Tibial artery (tissue), 4 donors: Measurements from ENCODE around the gene COL4A4.

ENCODE experiments used
- DNase-seq, 2 donors: peaks; one replicate each; pipeline ENCODE4 v3.0.0-alpha.2; 2019
- H3K27ac ChIP-seq, 2 donors: fragments of 200-600 bp; sonication (generic) in 1 of 2; 1 replicate in 1 of 2; 2 replicates in 1 of 2; pipeline ENCODE4 v1.5.1; 2018 to 2019; ENCODE audit warnings: mild to moderate bottlenecking in 1 of 2
- H3K27me3 ChIP-seq, 2 donors: fragments of 200-600 bp; sonication (generic) in 1 of 2; one replicate each; pipeline versions ENCODE4 v1.5.1 to v1.6.0; 2016 to 2019
- H3K36me3 ChIP-seq, 3 donors: fragments of 200-600 bp; sonication (generic) in 2 of 3; one replicate each; pipeline ENCODE4 v1.5.1; 2016 to 2019; ENCODE audit warnings: mild to moderate bottlenecking in 2 of 3
- H3K4me1 ChIP-seq, 4 donors: fragments of 200-600 bp; sonication (generic) in 2 of 4; 1 replicate in 3 of 4; 2 replicates in 1 of 4; pipeline ENCODE4 v1.5.1; 2016 to 2019
- H3K4me3 ChIP-seq, 2 donors: fragments of 200-600 bp; sonication (generic) in 1 of 2; 1 replicate in 1 of 2; 2 replicates in 1 of 2; pipeline ENCODE4 v1.5.1; 2018 to 2019; ENCODE audit warnings: mild to moderate bottlenecking in 2 of 2
- H3K9me3 ChIP-seq, 3 donors: fragments of 200-600 bp; sonication (generic) in 1 of 3; one replicate each; pipeline ENCODE4 v1.5.1; 2016 to 2019
- intact Hi-C: fragments of 100-400 bp; cut with DNase I; formaldehyde crosslinking; loops from one replicate; pipeline ENCODE4 v1.15.0; 2023; ENCODE audit warnings: low total_unique reads
- TF ChIP-seq, protein P1 (sequence below), 2 experiments: fragments of 200-600 bp in 1 of 2; fragments of 450-650 bp in 1 of 2; IDR thresholded peaks; one replicate each; pipeline ENCODE4 v1.5.1; 2017 to 2019; ENCODE audit warnings: antibody characterized with exemption in 2 of 2, mild to moderate bottlenecking in 1 of 2, moderate library complexity in 1 of 2

The COL4A4 gene

DNA sequence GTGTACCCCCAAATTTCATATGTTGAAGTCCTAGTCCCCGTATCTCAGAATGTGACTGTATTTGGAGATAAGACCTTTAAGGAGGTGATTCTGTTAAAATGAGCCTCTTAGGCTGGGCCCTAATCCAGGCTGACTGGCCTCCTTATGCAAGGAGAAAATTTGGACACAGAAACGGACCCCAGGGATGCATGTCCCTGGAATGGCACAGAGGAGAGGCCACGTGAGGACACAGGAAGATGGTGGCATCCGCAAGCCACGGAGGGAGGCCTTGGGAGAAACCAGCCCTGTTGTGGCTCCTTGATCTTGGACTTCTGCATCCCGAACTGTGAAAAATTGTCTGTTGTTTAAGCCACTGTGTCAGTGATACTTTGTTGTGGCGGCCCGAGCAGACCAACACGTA is 150.7 kb downstream of the COL4A4 start:
- Histone ChIP-seq H3K4me1 (no peaks in the 10 kb centered on the region), H3K4me3 (no peak overlapping the region), H3K36me3 (no peaks in the 10 kb centered on the region), H3K9me3 (no peaks in the 10 kb centered on the region), H3K27ac (no peak overlapping the region), H3K27me3 (no peaks in the 10 kb centered on the region)
- no peak for DNase-seq
- TF ChIP-seq, protein P1, sequence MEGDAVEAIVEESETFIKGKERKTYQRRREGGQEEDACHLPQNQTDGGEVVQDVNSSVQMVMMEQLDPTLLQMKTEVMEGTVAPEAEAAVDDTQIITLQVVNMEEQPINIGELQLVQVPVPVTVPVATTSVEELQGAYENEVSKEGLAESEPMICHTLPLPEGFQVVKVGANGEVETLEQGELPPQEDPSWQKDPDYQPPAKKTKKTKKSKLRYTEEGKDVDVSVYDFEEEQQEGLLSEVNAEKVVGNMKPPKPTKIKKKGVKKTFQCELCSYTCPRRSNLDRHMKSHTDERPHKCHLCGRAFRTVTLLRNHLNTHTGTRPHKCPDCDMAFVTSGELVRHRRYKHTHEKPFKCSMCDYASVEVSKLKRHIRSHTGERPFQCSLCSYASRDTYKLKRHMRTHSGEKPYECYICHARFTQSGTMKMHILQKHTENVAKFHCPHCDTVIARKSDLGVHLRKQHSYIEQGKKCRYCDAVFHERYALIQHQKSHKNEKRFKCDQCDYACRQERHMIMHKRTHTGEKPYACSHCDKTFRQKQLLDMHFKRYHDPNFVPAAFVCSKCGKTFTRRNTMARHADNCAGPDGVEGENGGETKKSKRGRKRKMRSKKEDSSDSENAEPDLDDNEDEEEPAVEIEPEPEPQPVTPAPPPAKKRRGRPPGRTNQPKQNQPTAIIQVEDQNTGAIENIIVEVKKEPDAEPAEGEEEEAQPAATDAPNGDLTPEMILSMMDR (IDR thresholded peaks at IDR 0.05) = no peak
- intact Hi-C loops = no loop called here

DNA sequence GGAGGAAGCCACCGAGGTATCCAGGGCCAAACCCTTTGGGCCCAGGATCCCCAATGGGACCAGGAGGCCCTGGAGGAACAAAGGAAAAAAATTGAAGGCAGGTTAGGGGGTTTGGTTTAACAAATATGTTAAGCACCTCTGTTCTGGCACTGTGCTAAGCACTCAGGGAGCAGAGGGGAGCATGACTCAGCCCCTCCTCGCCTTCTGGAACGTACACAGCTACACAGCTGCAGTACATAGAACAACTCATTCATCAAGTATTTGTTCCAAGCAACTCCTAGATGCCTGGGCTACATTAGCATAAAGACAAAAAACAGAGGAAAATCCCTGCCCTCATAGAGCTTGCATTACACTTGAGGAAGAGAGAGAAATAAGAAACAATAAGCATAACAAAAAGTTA is 153.6 kb downstream of the COL4A4 start:
- TF ChIP-seq, protein P1 (IDR thresholded peaks at IDR 0.05) = no peak
- no peaks in the 10 kb centered on the region for H3K4me1 ChIP-seq
- H3K4me3 ChIP-seq = no peak overlapping the region
- no peaks in the 10 kb centered on the region for H3K27me3 ChIP-seq
- H3K27ac ChIP-seq = no peak overlapping the region
- H3K9me3 ChIP-seq = no peaks in the 10 kb centered on the region
- no peak for DNase-seq
- H3K36me3 ChIP-seq = no peaks in the 10 kb centered on the region
- intact Hi-C loops = no loop called here

GRCh38 chr2:227007940-227008339 is 156.1 kb downstream of the COL4A4 start:
- DNase-seq = no peak
- Histone ChIP-seq H3K27ac (no peak overlapping the region), H3K4me1 (no peaks in the 10 kb centered on the region), H3K27me3 (no peaks in the 10 kb centered on the region), H3K36me3 (no peaks in the 10 kb centered on the region), H3K9me3 (no peaks in the 10 kb centered on the region), H3K4me3 (no peak overlapping the region)
- intact Hi-C loops = no loop called here
- TF ChIP-seq, protein P1 (IDR thresholded peaks at IDR 0.05) = no peak

DNA sequence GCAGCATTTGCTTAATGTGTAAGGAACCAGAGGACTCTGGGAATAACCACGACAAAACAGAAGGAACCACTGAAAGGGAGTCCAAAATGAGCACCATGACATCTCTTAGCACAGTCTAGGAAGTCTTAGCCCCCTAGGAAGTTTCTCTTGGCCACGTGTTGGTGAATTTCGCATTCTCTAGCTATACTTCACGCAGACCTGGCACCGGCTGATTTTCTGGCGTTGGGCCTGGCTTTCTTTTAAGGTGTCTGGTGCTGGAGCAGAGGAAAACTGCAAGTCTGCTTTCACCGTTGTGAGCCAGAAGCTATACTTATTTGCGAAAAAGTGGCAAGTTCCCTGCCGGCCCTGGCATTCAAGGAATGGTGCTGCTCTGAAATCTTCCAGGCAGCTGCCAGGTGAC is 156.9 kb downstream of the COL4A4 start:
- DNase-seq = no peak
- H3K27ac ChIP-seq = no peak overlapping the region
- H3K36me3 ChIP-seq = no peaks in the 10 kb centered on the region
- TF ChIP-seq, protein P1 (IDR thresholded peaks at IDR 0.05) = no peak
- H3K4me1 ChIP-seq = no peaks in the 10 kb centered on the region
- H3K4me3 ChIP-seq = no peak overlapping the region
- intact Hi-C loops = no loop called here
- no peaks in the 10 kb centered on the region for H3K27me3 ChIP-seq
- H3K9me3 ChIP-seq = no peaks in the 10 kb centered on the region

DNA sequence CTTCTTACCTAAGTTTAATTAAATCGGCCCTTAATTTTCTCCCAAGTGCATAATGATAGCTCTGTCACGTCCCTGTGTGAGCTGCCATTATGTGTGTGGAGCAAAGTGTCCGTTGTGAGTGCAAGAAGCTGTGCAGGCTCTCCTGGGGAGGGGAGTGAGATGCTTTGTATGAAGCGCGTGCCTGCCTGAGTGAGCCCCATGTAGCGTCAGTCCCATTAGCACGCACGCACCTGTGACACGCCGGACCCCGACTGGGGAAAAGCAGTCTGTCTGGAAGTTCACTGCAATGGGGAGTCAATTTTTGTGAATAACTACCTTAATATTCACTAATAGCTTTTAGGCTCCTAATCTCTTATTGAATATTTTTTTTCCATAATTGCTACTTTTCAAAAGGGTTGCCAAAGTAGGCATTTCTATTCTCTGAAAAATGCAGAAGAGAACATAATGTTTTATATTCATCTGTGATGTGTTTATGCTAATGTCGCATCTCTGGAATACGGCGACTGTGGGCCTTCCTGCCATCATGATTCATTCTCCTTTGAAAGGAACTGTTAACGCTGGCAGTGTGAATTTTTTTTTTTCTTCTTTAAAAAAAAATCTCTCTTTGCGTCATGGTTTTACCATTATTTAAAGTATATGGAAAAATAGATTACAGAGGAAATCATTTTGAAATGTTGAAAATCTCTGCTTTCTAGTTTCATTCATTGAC is 157.7 kb downstream of the COL4A4 start:
- Histone ChIP-seq H3K36me3 (no peaks in the 10 kb centered on the region), H3K4me1 (no peaks in the 10 kb centered on the region), H3K27ac (no peak overlapping the region), H3K9me3 (no peaks in the 10 kb centered on the region), H3K4me3 (no peak overlapping the region), H3K27me3 (no peaks in the 10 kb centered on the region)
- DNase-seq = no peak
- TF ChIP-seq, protein P1 (IDR thresholded peaks at IDR 0.05) = no peak
- intact Hi-C loops = no loop called here

GRCh38 chr2:227004482-227004881 is 159.5 kb downstream of the COL4A4 start:
- no peaks in the 10 kb centered on the region for H3K27me3 ChIP-seq
- H3K4me3 ChIP-seq = no peak overlapping the region
- TF ChIP-seq, protein P1 (IDR thresholded peaks at IDR 0.05) = no peak
- H3K9me3 ChIP-seq = no peaks in the 10 kb centered on the region
- no peak overlapping the region for H3K27ac ChIP-seq
- no peaks in the 10 kb centered on the region for H3K4me1 ChIP-seq
- DNase-seq = no peak
- H3K36me3 ChIP-seq = peaks cover 0 to 4% (median 0%) of the 10 kb centered on the region in 3 donors
- intact Hi-C loops = no loop called here
